Naive thymus-derived CD4-positive, alpha-beta T cell (primary cell): Measurements from ENCODE around the gene FBXO15. TPM values are rescaled to one million over a fixed set of nuclear protein-coding genes. Genes with fewer than 3 reads are reported as not detected.
A peak's percentile ranks its signal among the peaks of the same experiment; 100 is the strongest.

ENCODE experiments used
- ATAC-seq: fragments of 150-1000 bp; cut with Tn5 transposase; 2 replicates; pipeline ENCODE4 v1.10.0; 2021; ENCODE audit warnings: mild to moderate bottlenecking, moderate library complexity
- CTCF ChIA-PET: fragments of 350-600 bp; sonication (Branson Sonifier 250); formaldehyde crosslinking; loops from one replicate; lab custom pipeline; 2021; ENCODE audit warnings: antibody characterized with exemption; lab: Charles Lee
- POLR2A ChIA-PET: fragments of 350-600 bp; sonication (Branson Sonifier 250); formaldehyde crosslinking; loops from one replicate; lab custom pipeline; 2021; ENCODE audit warnings: antibody characterized with exemption, inconsistent platforms; lab: Charles Lee
- DNase-seq, 9 donors: peaks; one replicate each; pipeline versions ENCODE4 v3.0.0 to v3.0.0-alpha.2; 2020 to 2022; ENCODE audit warnings: mixed read lengths in 1 of 9
- H3K27ac ChIP-seq: one replicate; pipeline ENCODE4 v1.7.0; 2013; ENCODE audit warnings: mild to moderate bottlenecking, low read depth, low read length, moderate library complexity
- H3K27me3 ChIP-seq, 2 donors: one replicate each; pipeline ENCODE4 v1.7.0; 2013; ENCODE audit warnings: low read length in 2 of 2, mild to moderate bottlenecking in 2 of 2, moderate library complexity in 2 of 2; ENCODE audit not compliant: control insufficient read depth in 2 of 2, insufficient read depth in 2 of 2
- H3K36me3 ChIP-seq, 3 experiments: 1 replicate in 2 of 3; 2 replicates in 1 of 3; pipeline ENCODE4 v1.7.0; 2013; ENCODE audit warnings: low read length in 3 of 3, mild to moderate bottlenecking in 3 of 3, moderate library complexity in 1 of 3; ENCODE audit not compliant: insufficient read depth in 3 of 3, control insufficient read depth in 2 of 3
- H3K4me1 ChIP-seq, 2 donors: one replicate each; pipeline ENCODE4 v1.7.0; 2013; ENCODE audit warnings: low read length in 2 of 2, mild to moderate bottlenecking in 2 of 2, moderate library complexity in 1 of 2; ENCODE audit not compliant: control insufficient read depth in 2 of 2, insufficient read depth in 2 of 2
- H3K4me3 ChIP-seq: 2 replicates; pipeline ENCODE4 v1.7.0; 2013; ENCODE audit warnings: mild to moderate bottlenecking, low read length
- H3K9me3 ChIP-seq, 3 experiments: 1 replicate in 2 of 3; 2 replicates in 1 of 3; pipeline ENCODE4 v1.7.0; 2013; ENCODE audit warnings: low read length in 3 of 3; ENCODE audit not compliant: control insufficient read depth in 2 of 3
- H3K27ac Mint-ChIP-seq, 9 donors: one replicate each; pipeline ENCODE4 v1.8.0; 2020 to 2022; ENCODE audit warnings: mixed read lengths in 9 of 9, mild to moderate bottlenecking in 8 of 9, moderate library complexity in 5 of 9, inconsistent platforms in 2 of 9
- H3K27me3 Mint-ChIP-seq, 5 donors: one replicate each; pipeline ENCODE4 v1.8.0; 2021 to 2022; ENCODE audit warnings: mixed read lengths in 5 of 5, mild to moderate bottlenecking in 1 of 5
- H3K36me3 Mint-ChIP-seq, 5 donors: one replicate each; pipeline ENCODE4 v1.8.0; 2020 to 2022; ENCODE audit warnings: mixed read lengths in 5 of 5, mild to moderate bottlenecking in 3 of 5, inconsistent platforms in 1 of 5
- H3K4me1 Mint-ChIP-seq, 7 donors: one replicate each; pipeline ENCODE4 v1.8.0; 2020 to 2022; ENCODE audit warnings: mixed read lengths in 7 of 7, mild to moderate bottlenecking in 3 of 7, inconsistent platforms in 1 of 7
- H3K4me3 Mint-ChIP-seq, 10 donors: one replicate each; pipeline ENCODE4 v1.8.0; 2020 to 2022; ENCODE audit warnings: mild to moderate bottlenecking in 10 of 10, mixed read lengths in 10 of 10, moderate library complexity in 6 of 10, inconsistent platforms in 2 of 10
- H3K9me3 Mint-ChIP-seq, 11 donors: one replicate each; pipeline ENCODE4 v1.8.0; 2020 to 2022; ENCODE audit warnings: mixed read lengths in 11 of 11, mild to moderate bottlenecking in 4 of 11, inconsistent platforms in 1 of 11, moderate library complexity in 1 of 11
- intact Hi-C, 2 donors: fragments of 100-400 bp; cut with micrococcal nuclease; formaldehyde crosslinking; loops; one replicate each; pipeline ENCODE4 v1.15.1; 2023
- polyA plus RNA-seq, 2 donors: library from polyadenylated mRNA; unstranded; fragments of 300-500 nt; fragmentation: Illumina TruSeq; gene quantifications; one replicate each; pipeline ENCODE4 v1.2.3, GENCODE V29; 2021
- total RNA-seq, 6 experiments: library from RNA in 5 of 6; stranded (reverse) in 5 of 6; gene quantifications; 1 replicate in 5 of 6; 2 replicates in 1 of 6; pipeline ENCODE4 v1.2.3 and lab custom pipeline; 2021 to 2026

FBXO15 gene
- total and polyA plus RNA-seq, 7 experiments from 2014 or later: 1.1 to 5.1 (median 4.8) TPM

DNA sequence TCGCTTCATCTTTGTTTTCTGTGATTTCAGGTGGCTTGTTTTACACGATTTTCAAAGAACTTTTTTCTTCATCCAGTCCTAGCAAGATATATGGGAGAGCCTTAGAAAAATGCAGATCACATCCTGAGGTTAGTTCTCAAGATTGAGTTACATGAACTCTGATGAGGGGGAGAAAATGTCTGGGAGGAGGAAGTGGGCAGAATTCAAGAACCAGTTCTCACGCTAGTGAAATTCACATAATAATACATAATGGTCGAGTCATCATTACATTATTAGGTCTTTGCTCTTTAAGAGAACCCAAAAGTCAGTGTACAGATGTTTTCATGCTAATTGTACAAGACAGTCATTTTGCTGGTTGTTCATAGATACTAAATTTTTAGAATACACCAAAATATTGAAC, 7.6 kb upstream of the FBXO15 start:
- no peaks in the 10 kb centered on the region for H3K9me3 ChIP-seq
- Mint-ChIP-seq H3K4me3 (no peak overlapping the region), H3K27ac (peak overlapping the region in 1 of 9 donors; percentile 15), H3K36me3 (peaks cover 4 to 48% (median 20%) of the 10 kb centered on the region in 5 donors), H3K4me1 (peaks cover 7 to 38% (median 29%) of the 10 kb centered on the region in 7 donors), H3K9me3 (no peaks in the 10 kb centered on the region), H3K27me3 (no peaks in the 10 kb centered on the region)
- peaks cover 11 to 52% (median 11%) of the 10 kb centered on the region in 3 experiments for H3K36me3 ChIP-seq
- H3K27ac ChIP-seq: no peak overlapping the region
- POLR2A ChIA-PET: interaction anchor here (0.6 kb wide), 1 partner anchor 103 kb away, joined by 3 read pairs; no protein-coding TSS in a partner anchor
- ATAC-seq: no peak
- intact Hi-C loops: no loop called here
- no peak for DNase-seq
- CTCF ChIA-PET: no interaction called here
- H3K4me1 ChIP-seq: peaks cover 0 to 6% of the 10 kb centered on the region in 2 donors
- no peak overlapping the region for H3K4me3 ChIP-seq
- no peaks in the 10 kb centered on the region for H3K27me3 ChIP-seq

DNA sequence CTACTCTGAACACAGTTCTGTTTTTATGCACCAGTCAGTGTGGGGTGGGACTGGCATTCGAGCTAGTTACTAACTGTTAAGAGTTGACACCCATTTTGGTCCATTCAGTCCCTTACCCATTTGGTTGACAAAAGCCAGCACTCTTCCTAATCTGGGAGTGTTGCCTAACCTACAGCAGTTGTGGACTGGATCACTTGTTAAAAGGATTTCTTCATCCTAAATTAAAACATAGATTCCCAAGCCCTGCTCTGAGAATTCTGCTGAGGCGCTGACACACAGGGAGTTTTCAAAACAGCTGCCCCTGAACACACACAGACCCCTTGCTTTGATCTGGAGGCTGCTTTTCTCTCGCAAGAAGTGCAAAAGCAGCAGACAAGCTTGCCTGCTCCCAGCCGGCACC, 7.1 kb upstream of the FBXO15 start:
- Mint-ChIP-seq H3K4me1 (peaks cover 9 to 43% (median 33%) of the 10 kb centered on the region in 7 donors), H3K9me3 (no peaks in the 10 kb centered on the region), H3K27ac (peak overlapping the region in 1 of 9 donors; percentile 41), H3K36me3 (peaks cover 4 to 47% (median 18%) of the 10 kb centered on the region in 5 donors), H3K4me3 (no peak overlapping the region), H3K27me3 (no peaks in the 10 kb centered on the region)
- Histone ChIP-seq H3K36me3 (peaks cover 11 to 52% (median 11%) of the 10 kb centered on the region in 3 experiments), H3K4me1 (peaks cover 2 to 11% of the 10 kb centered on the region in 2 donors), H3K9me3 (no peaks in the 10 kb centered on the region), H3K4me3 (no peak overlapping the region), H3K27me3 (no peaks in the 10 kb centered on the region), H3K27ac (no peak overlapping the region)
- intact Hi-C loops: no loop called here
- CTCF ChIA-PET: interaction anchor here (1.2 kb wide), 1 partner anchor 31 kb away, joined by 3 read pairs; no protein-coding TSS in a partner anchor
- no peak for ATAC-seq
- no peak for DNase-seq
- POLR2A ChIA-PET: interaction anchor here (0.6 kb wide), 1 partner anchor 104 kb away, joined by 3 read pairs; no protein-coding TSS in a partner anchor

DNA sequence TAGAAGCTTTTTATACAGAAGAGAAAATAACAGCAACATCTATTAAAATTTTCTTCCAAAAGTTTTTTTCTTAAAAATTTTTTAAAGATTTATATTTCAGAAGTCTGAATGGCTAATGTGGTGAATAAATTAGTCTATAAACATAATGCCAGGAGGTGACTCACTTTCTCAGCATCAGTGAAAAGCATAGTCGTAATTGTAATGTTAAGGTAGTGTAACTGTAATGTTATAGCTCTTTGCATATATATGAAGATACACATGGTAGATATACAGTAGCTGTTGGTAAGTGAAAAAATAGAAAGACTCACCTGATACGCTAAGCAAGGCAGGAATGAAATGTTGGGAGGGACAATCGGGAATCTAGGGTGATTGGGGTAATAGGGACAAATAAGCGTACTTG, 6.2 kb upstream of the FBXO15 start:
- no peaks in the 10 kb centered on the region for H3K27me3 ChIP-seq
- H3K27ac ChIP-seq: no peak overlapping the region
- peaks cover 9 to 43% (median 11%) of the 10 kb centered on the region in 3 experiments for H3K36me3 ChIP-seq
- ChIA-PET CTCF (interaction anchor here (0.6 to 1.2 kb wide), 2 partner anchors 32 to 47 kb away, joined by 3 to 4 read pairs; no protein-coding TSS in a partner anchor), POLR2A (interaction anchor here (0.6 kb wide), 1 partner anchor 990 kb away, joined by 3 read pairs; no protein-coding TSS in a partner anchor)
- no peaks in the 10 kb centered on the region for H3K9me3 ChIP-seq
- intact Hi-C loops: no loop called here
- no peak overlapping the region for H3K4me3 ChIP-seq
- peaks cover 11 to 19% of the 10 kb centered on the region in 2 donors for H3K4me1 ChIP-seq
- H3K36me3 Mint-ChIP-seq: peaks cover 4 to 41% (median 15%) of the 10 kb centered on the region in 5 donors
- peaks cover 18 to 52% (median 42%) of the 10 kb centered on the region in 7 donors for H3K4me1 Mint-ChIP-seq
- H3K27ac Mint-ChIP-seq: peak overlapping the region in 1 of 9 donors; percentile 11
- H3K9me3 Mint-ChIP-seq: no peaks in the 10 kb centered on the region
- DNase-seq (no peak), ATAC-seq (no peak)
- H3K4me3 Mint-ChIP-seq: no peak overlapping the region
- no peaks in the 10 kb centered on the region for H3K27me3 Mint-ChIP-seq

DNA sequence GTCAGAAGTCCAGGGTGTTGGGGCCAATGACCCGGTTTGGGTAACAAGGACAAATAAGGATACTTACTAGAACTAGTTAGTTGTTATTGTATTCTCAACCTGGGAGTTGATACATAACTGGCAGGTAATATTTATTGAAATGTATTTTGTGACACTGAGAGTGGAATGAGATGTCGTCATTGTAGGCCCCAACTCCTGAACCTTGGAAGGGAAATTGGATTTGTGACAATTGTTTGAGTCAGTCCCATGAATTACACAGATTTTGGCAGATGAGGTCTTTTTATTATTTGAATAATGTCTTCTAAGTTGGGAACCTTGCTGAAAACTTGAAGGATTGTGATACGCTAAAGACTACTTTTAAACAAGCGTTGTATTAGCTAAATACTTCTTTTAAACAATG, 5.7 kb upstream of the FBXO15 start:
- no peaks in the 10 kb centered on the region for H3K27me3 ChIP-seq
- H3K9me3 ChIP-seq: no peaks in the 10 kb centered on the region
- intact Hi-C loops: no loop called here
- no peak overlapping the region for H3K4me3 Mint-ChIP-seq
- peaks cover 7 to 42% (median 11%) of the 10 kb centered on the region in 3 experiments for H3K36me3 ChIP-seq
- H3K27ac ChIP-seq: no peak overlapping the region
- H3K4me1 Mint-ChIP-seq: peaks cover 20 to 57% (median 47%) of the 10 kb centered on the region in 7 donors
- no peaks in the 10 kb centered on the region for H3K27me3 Mint-ChIP-seq
- POLR2A ChIA-PET: interaction anchor here (0.6 kb wide), 1 partner anchor 991 kb away, joined by 3 read pairs; no protein-coding TSS in a partner anchor
- no peak overlapping the region for H3K4me3 ChIP-seq
- DNase-seq: no peak
- H3K9me3 Mint-ChIP-seq: no peaks in the 10 kb centered on the region
- ATAC-seq: no peak
- CTCF ChIA-PET: interaction anchor here (0.6 to 1.2 kb wide), 2 partner anchors 13 to 47 kb away, joined by 3 to 4 read pairs; no protein-coding TSS in a partner anchor
- H3K36me3 Mint-ChIP-seq: peaks cover 4 to 41% (median 15%) of the 10 kb centered on the region in 5 donors
- peak overlapping the region in 2 of 9 donors; percentile 28 to 42 for H3K27ac Mint-ChIP-seq
- peaks cover 11 to 19% of the 10 kb centered on the region in 2 donors for H3K4me1 ChIP-seq

- ATAC-seq: no peak
- POLR2A ChIA-PET: interaction anchor here (1.2 kb wide), 1 partner anchor 444 kb away, joined by 3 read pairs; no protein-coding TSS in a partner anchor
- H3K4me1 Mint-ChIP-seq: peaks cover 20 to 56% (median 49%) of the 10 kb centered on the region in 7 donors
These were observed 5.2 kb upstream of the FBXO15 start for GRCh38 chr18:74152857-74153256.

GRCh38 chr18:74152270-74152669, 4.6 kb upstream of the FBXO15 start:
- ChIA-PET POLR2A (interaction anchor here (1.2 kb wide), 1 partner anchor 444 kb away, joined by 3 read pairs; no protein-coding TSS in a partner anchor), CTCF (interaction anchor here (1.2 kb wide), 1 partner anchor 14 kb away, joined by 3 read pairs; no protein-coding TSS in a partner anchor)
- H3K9me3 ChIP-seq: no peaks in the 10 kb centered on the region
- peaks cover 21 to 58% (median 54%) of the 10 kb centered on the region in 7 donors for H3K4me1 Mint-ChIP-seq
- H3K27ac Mint-ChIP-seq: peak overlapping the region in 2 of 9 donors; percentile 7 to 38
- H3K27me3 ChIP-seq: no peaks in the 10 kb centered on the region
- intact Hi-C loops: no loop called here
- peaks cover 4 to 34% (median 12%) of the 10 kb centered on the region in 5 donors for H3K36me3 Mint-ChIP-seq
- no peak overlapping the region for H3K27ac ChIP-seq
- peak overlapping the region in 1 of 10 donors; percentile 69 for H3K4me3 Mint-ChIP-seq
- ATAC-seq (no peak), DNase-seq (no peak)
- peaks cover 11 to 19% of the 10 kb centered on the region in 2 donors for H3K4me1 ChIP-seq
- H3K27me3 Mint-ChIP-seq: peaks cover 0 to 6% (median 0%) of the 10 kb centered on the region in 5 donors
- H3K36me3 ChIP-seq: peaks cover 5 to 36% (median 7%) of the 10 kb centered on the region in 3 experiments
- no peak overlapping the region for H3K4me3 ChIP-seq
- peaks cover 0 to 7% (median 0%) of the 10 kb centered on the region in 11 donors for H3K9me3 Mint-ChIP-seq

More at GRCh38 chr18:74152857-74153256, 5.2 kb upstream of the FBXO15 start:
- Mint-ChIP-seq H3K27ac (peak overlapping the region in 1 of 9 donors; percentile 26), H3K36me3 (peaks cover 4 to 37% (median 12%) of the 10 kb centered on the region in 5 donors), H3K4me3 (no peak overlapping the region), H3K9me3 (peaks cover 0 to 3% (median 0%) of the 10 kb centered on the region in 11 donors), H3K27me3 (peaks cover 0 to 3% (median 0%) of the 10 kb centered on the region in 5 donors)
- intact Hi-C loops: no loop called here
- CTCF ChIA-PET: interaction anchor here (1.2 kb wide), 1 partner anchor 13 kb away, joined by 3 read pairs; no protein-coding TSS in a partner anchor
- no peak overlapping the region for H3K27ac ChIP-seq
- peaks cover 11 to 19% of the 10 kb centered on the region in 2 donors for H3K4me1 ChIP-seq
- H3K4me3 ChIP-seq: no peak overlapping the region
- no peak for DNase-seq
- H3K27me3 ChIP-seq: no peaks in the 10 kb centered on the region
- peaks cover 7 to 38% (median 9%) of the 10 kb centered on the region in 3 experiments for H3K36me3 ChIP-seq
- H3K9me3 ChIP-seq: no peaks in the 10 kb centered on the region
